GM23248 (cell line): ENCODE results near the gene PDPK1. TPM values are rescaled to one million over a fixed set of nuclear protein-coding genes. Genes with fewer than 3 reads are reported as not detected.

Experiments used
- DNase-seq: peaks from one replicate; pipeline ENCODE4 v3.0.0-alpha.2; 2015
- H2AFZ ChIP-seq: fragments of 200-600 bp; sonication (generic); 2 replicates; pipeline ENCODE4 v1.6.1; 2016; ENCODE audit warnings: antibody characterized with exemption
- H3F3A ChIP-seq: fragments of 200-600 bp; sonication (generic); 2 replicates; pipeline ENCODE4 v1.6.1; 2016; ENCODE audit warnings: mild to moderate bottlenecking, antibody characterized with exemption, mixed run types; ENCODE audit not compliant: insufficient read depth
- H3K27ac ChIP-seq: fragments of 200-600 bp; sonication (generic); 2 replicates; pipeline ENCODE4 v1.5.1; 2016; ENCODE audit warnings: mild to moderate bottlenecking
- H3K27me3 ChIP-seq: fragments of 200-600 bp; sonication (generic); replicated peaks from 2 replicates; pipeline ENCODE4 v1.6.1; 2016; ENCODE audit warnings: mild to moderate bottlenecking; ENCODE audit not compliant: insufficient read depth
- H3K36me3 ChIP-seq: fragments of 200-600 bp; sonication (generic); 2 replicates; pipeline ENCODE4 v1.6.1; 2016; ENCODE audit warnings: low read depth, mild to moderate bottlenecking
- H3K4me1 ChIP-seq: fragments of 200-600 bp; sonication (generic); 2 replicates; pipeline ENCODE4 v1.6.1; 2016; ENCODE audit warnings: mild to moderate bottlenecking; ENCODE audit not compliant: insufficient read depth
- H3K4me2 ChIP-seq: fragments of 200-600 bp; sonication (generic); one replicate; pipeline ENCODE4 v1.6.1; 2016; ENCODE audit warnings: mild to moderate bottlenecking; ENCODE audit not compliant: unreplicated experiment
- H3K4me3 ChIP-seq: fragments of 200-600 bp; sonication (generic); 2 replicates; pipeline ENCODE4 v1.5.1; 2016; ENCODE audit warnings: mild to moderate bottlenecking
- H3K79me2 ChIP-seq: fragments of 200-600 bp; sonication (generic); 2 replicates; pipeline ENCODE4 v1.6.1; 2016; ENCODE audit warnings: mild to moderate bottlenecking; ENCODE audit not compliant: insufficient read depth
- H3K9ac ChIP-seq: fragments of 200-600 bp; sonication (generic); 2 replicates; pipeline ENCODE4 v1.6.1; 2016; ENCODE audit warnings: mild to moderate bottlenecking
- H3K9me2 ChIP-seq: fragments of 200-600 bp; sonication (generic); 2 replicates; pipeline ENCODE4 v1.6.1; 2016; ENCODE audit warnings: mixed run types, mild to moderate bottlenecking, moderate library complexity; ENCODE audit not compliant: insufficient read depth
- H3K9me3 ChIP-seq: fragments of 200-600 bp; sonication (generic); one replicate; pipeline ENCODE4 v1.6.1; 2017; ENCODE audit warnings: low read depth
- H4K20me1 ChIP-seq: fragments of 200-600 bp; sonication (generic); 2 replicates; pipeline ENCODE4 v1.6.0; 2016; ENCODE audit not compliant: insufficient read depth
- EZH2 ChIP-seq: fragments of 200-600 bp; sonication (generic); IDR thresholded peaks from 2 replicates; pipeline ENCODE4 v1.6.1; 2018; ENCODE audit warnings: antibody characterized with exemption, mild to moderate bottlenecking; ENCODE audit not compliant: insufficient read depth, poor library complexity, severe bottlenecking
- EZH2phosphoT487 ChIP-seq: fragments of 200-600 bp; sonication (generic); IDR thresholded peaks from 2 replicates; pipeline ENCODE4 v1.6.1; 2018; ENCODE audit warnings: antibody characterized with exemption, moderate library complexity, mild to moderate bottlenecking, low read depth; ENCODE audit not compliant: insufficient read depth
- WGBS, 2 experiments: methylation state at CpG; one replicate each; pipeline ENCODE4 v1.1.6; 2015 to 2017; ENCODE audit warnings: low lambda C conversion rate in 2 of 2, low coverage in 1 of 2; ENCODE audit errors: missing lambda C conversion rate in 2 of 2; 5-methylcytosine and 5-hydroxymethylcytosine counted together
- in situ Hi-C: fragments of 300-500 bp; cut with MboI; formaldehyde crosslinking; loops from 2 replicates; pipeline ENCODE4 v1.15.0; 2020
- polyA plus RNA-seq: library from polyadenylated mRNA; unstranded; fragments of >200 nt; fragmentation: Nextera tagmentation; extraction: Ambion mirVana; gene quantifications from 2 replicates; pipeline ENCODE4 v1.2.1, GENCODE V29; 2016
- total RNA-seq: library from RNA; depleted of rRNA; stranded (reverse); fragments of >200 nt; shearing (Covaris generic); gene quantifications from 2 replicates; pipeline ENCODE4 v1.2.3, GENCODE V29; 2014

PDPK1 gene
- total and polyA plus RNA-seq, 2 experiments from 2014 or later, result 21.6 to 28.1 TPM

DNA sequence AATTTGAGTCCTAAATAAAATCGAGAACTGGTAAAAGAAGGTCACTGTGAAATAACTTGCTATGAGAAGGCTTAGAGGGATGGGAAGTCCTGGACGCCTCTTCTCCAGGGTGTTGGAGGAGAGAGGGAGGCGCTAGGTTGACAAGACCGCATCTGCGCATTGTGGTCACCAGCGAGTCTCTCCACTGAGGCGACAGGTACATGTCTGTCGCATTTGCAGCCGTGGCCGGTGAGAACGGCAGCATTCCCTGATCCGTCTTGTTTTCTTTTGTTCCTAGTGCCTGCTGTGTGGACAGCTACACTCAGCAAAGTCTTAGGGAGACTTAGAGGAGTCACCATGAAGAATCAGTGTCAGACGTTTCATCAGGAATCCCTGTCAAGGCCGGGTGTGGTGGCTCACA lies 32.1 kb upstream of the PDPK1 start:
- Histone ChIP-seq H3K27ac (no peak overlapping the region), H3F3A (no peaks in the 10 kb centered on the region), H3K4me2 (no peak overlapping the region), H4K20me1 (no peaks in the 10 kb centered on the region), H3K4me1 (peaks cover 5% of the 10 kb centered on the region; the same call in 1 of the 2 replicates), H2AFZ (no peak overlapping the region), H3K4me3 (no peak overlapping the region), H3K27me3 (no peaks in the 10 kb centered on the region), H3K36me3 (no peaks in the 10 kb centered on the region), H3K9ac (no peak overlapping the region), H3K9me3 (no peaks in the 10 kb centered on the region), H3K79me2 (no peaks in the 10 kb centered on the region), H3K9me2 (no peaks in the 10 kb centered on the region)
- TF ChIP-seq EZH2phosphoT487, result no peak
- no peak for TF ChIP-seq EZH2
- WGBS, 2 experiments, result 91 to 93% methylated on average over 14 of the region's 14 CpGs
- DNase-seq, result no peak
- in situ Hi-C loops, result no loop called here

DNA sequence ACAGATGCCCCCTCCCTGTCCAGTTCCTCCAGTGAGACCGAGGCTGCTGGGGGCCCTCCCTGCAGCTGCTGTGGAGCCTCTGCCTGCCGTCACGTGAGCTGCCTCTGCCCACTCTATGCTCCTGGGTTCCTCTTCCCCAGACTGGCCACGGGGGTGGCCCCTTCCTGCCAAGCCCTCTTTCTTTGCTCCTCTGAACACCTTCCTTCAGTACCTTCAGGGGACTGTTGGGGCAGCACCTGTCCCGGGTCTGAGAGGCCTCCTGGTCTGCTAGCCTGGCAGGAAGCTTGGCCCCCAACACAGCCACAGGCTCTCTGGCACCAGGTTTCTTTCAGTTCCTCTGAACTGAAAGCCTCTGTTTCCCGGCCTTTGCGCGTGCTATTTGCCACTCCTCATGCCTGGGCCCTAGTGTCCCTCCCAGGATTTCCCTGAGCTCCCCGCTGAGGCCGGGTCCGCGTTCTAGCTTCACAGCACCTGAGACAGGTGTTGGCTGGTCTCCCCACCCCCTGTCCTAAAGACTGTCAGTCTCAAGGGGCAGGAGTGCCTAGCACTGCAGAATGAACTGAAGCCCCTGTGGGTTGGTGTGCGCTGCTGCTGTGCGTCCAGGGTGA lies 30.7 kb upstream of the PDPK1 start:
- H3K36me3 ChIP-seq, result no peaks in the 10 kb centered on the region
- H3K4me2 ChIP-seq, result no peak overlapping the region
- H3K9me2 ChIP-seq, result no peaks in the 10 kb centered on the region
- H3K27me3 ChIP-seq, result no peaks in the 10 kb centered on the region
- no peak overlapping the region for H3K9ac ChIP-seq
- H3K4me1 ChIP-seq, result peaks cover 5% of the 10 kb centered on the region; the same call in 1 of the 2 replicates
- 92% methylated on average over 14 of the region's 14 CpGs for whole genome bisulfite sequencing, 2 experiments
- H4K20me1 ChIP-seq, result no peaks in the 10 kb centered on the region
- in situ Hi-C loops, result no loop called here
- H3K27ac ChIP-seq, result no peak overlapping the region
- H3K79me2 ChIP-seq, result no peaks in the 10 kb centered on the region
- TF ChIP-seq EZH2, result no peak
- no peak for TF ChIP-seq EZH2phosphoT487
- no peak for DNase-seq
- H3K9me3 ChIP-seq, result no peaks in the 10 kb centered on the region
- no peaks in the 10 kb centered on the region for H3F3A ChIP-seq
- H2AFZ ChIP-seq, result no peak overlapping the region
- no peak overlapping the region for H3K4me3 ChIP-seq

DNA sequence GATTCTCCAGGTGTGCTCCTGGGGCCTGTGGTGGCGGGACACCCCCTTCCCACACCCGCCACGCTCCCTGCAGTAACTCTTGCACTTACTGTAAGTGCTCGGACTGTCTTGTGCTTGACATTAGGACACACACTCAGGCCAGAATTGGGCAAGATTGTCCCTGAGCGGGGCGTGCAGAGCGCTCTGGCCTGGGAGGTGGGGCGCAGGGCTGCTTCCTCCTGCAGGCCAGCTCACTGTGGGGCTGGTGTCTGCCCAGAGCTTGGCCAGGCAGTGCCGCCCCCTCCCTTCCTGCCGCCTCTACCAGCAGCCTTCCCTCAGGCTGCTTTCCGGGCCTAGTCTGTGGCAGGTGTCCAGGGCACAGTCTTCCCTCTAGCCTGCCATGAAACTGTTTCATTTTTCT lies 30.2 kb upstream of the PDPK1 start:
- Histone ChIP-seq H3K9me2 (no peaks in the 10 kb centered on the region), H3K4me3 (no peak overlapping the region), H3K4me1 (peaks cover 5% of the 10 kb centered on the region; the same call in 1 of the 2 replicates), H2AFZ (no peak overlapping the region), H3K27me3 (no peaks in the 10 kb centered on the region), H4K20me1 (no peaks in the 10 kb centered on the region), H3K36me3 (no peaks in the 10 kb centered on the region), H3K4me2 (no peak overlapping the region), H3K9me3 (no peaks in the 10 kb centered on the region), H3K79me2 (no peaks in the 10 kb centered on the region), H3K27ac (no peak overlapping the region), H3K9ac (no peak overlapping the region), H3F3A (no peaks in the 10 kb centered on the region)
- WGBS, 2 experiments, result 94 to 97% methylated on average over 10 to 11 of the region's 11 CpGs
- DNase-seq, result no peak
- TF ChIP-seq EZH2 (no peak), EZH2phosphoT487 (no peak)
- in situ Hi-C loops, result no loop called here

DNA sequence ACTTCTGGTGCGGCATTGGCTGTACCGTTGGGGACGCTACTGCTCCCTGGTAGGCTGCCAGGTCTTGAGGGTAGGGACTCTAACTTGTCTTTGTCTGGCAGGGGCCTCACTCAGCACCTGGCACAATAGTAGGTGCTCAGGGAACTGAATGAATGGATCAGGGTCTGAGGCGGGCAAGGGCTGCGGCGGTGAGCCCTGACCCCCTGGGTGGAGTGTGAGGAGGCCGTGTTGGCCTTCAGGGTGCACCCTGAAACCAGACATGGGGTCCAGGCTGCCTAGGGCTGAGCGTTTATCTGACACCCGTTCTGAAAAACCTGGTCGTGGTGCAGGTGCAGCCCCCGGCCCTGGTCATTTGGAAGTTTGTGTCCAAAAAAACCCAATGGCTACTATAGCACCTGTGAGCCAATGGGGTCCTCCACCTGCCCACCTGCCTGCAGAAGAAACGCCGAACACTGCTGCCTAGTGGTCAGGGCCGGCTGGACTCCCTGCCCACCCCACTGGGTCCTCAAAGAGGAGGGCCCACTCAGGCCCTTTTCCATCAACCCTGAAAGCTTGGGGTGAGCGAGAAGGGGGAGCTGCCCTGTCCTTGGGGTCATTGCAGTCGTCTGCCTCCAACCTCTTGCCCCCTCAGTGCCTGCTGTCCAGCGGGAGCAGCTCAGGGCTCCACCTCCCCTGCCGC lies 29.0 kb upstream of the PDPK1 start:
- no peak overlapping the region for H3K9ac ChIP-seq

More for the DNA sequence above, 29.0 kb upstream of the PDPK1 start:
- H3K9me2 ChIP-seq, result no peaks in the 10 kb centered on the region
- in situ Hi-C loops, result no loop called here
- no peaks in the 10 kb centered on the region for H3K79me2 ChIP-seq
- no peak for TF ChIP-seq EZH2phosphoT487
- TF ChIP-seq EZH2, result no peak
- H3K4me3 ChIP-seq, result no peak overlapping the region
- H3K4me2 ChIP-seq, result no peak overlapping the region
- no peaks in the 10 kb centered on the region for H3K9me3 ChIP-seq
- H3K27ac ChIP-seq, result no peak overlapping the region
- no peak for DNase-seq
- H2AFZ ChIP-seq, result no peak overlapping the region
- peaks cover 4% of the 10 kb centered on the region; the same call in 1 of the 2 replicates for H3F3A ChIP-seq
- H3K27me3 ChIP-seq, result no peaks in the 10 kb centered on the region
- H4K20me1 ChIP-seq, result no peaks in the 10 kb centered on the region
- no peaks in the 10 kb centered on the region for H3K4me1 ChIP-seq
- no peaks in the 10 kb centered on the region for H3K36me3 ChIP-seq
- WGBS, 2 experiments, result 85 to 87% methylated on average over 17 to 18 of the region's 18 CpGs
